HEK293T (cell line): ENCODE data around the gene SUCLG2.

Experiments
- BHLHE40 ChIP-seq: fragments of 450-650 bp; IDR thresholded peaks from 2 replicates; pipeline ENCODE4 v1.6.1; 2016; ENCODE audit warnings: mild to moderate bottlenecking, moderate library complexity, borderline replicate concordance
- CTBP1 ChIP-seq: fragments of 450-650 bp; IDR thresholded peaks from 2 replicates; pipeline ENCODE4 v1.6.1; 2016; ENCODE audit warnings: borderline replicate concordance
- FOXA1 ChIP-seq: fragments of 450-650 bp; IDR thresholded peaks from 2 replicates; pipeline ENCODE4 v1.6.1; 2016; ENCODE audit warnings: mild to moderate bottlenecking
- FOXM1 ChIP-seq: fragments of 450-650 bp; IDR thresholded peaks from 2 replicates; pipeline ENCODE4 v1.6.1; 2017; ENCODE audit warnings: mild to moderate bottlenecking, borderline replicate concordance
- HDGF ChIP-seq: fragments of 450-650 bp; IDR thresholded peaks from 2 replicates; pipeline ENCODE4 v1.6.1; 2017; ENCODE audit warnings: antibody characterized with exemption, borderline replicate concordance
- SP1 ChIP-seq: fragments of 450-650 bp; IDR thresholded peaks from 2 replicates; pipeline ENCODE4 v1.6.1; 2017
- SUZ12 ChIP-seq: fragments of 450-650 bp; IDR thresholded peaks from 2 replicates; pipeline ENCODE4 v1.6.1; 2016; ENCODE audit warnings: mild to moderate bottlenecking
- ZNF384 ChIP-seq: fragments of 450-650 bp; IDR thresholded peaks from 2 replicates; pipeline ENCODE4 v1.6.1; 2016
- TF ChIP-seq, protein P1 (sequence below): fragments of 450-650 bp; IDR thresholded peaks from 2 replicates; pipeline ENCODE4 v1.6.1; 2016

DNA sequence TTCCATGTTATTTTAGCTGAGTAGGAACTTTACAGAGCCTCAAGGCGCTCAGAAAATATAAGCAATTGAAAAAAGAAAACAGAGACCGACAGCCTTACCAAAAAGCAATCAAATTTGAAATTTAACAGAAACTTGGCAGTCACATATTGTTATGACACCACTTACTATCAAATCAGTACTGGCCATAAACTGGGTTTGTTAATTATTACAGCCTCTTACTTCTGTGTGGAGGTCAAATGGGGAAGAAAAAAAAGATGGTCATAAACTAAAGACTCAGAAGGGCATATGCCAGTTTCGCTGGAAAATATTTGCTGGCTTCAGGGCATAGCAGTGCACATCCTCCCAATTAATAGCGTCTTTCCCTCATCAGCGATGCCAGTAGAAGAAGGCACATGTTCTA lies 45.5 kb upstream of the SUCLG2 start:
- no peak for TF ChIP-seq FOXM1
- TF ChIP-seq, protein P1, sequence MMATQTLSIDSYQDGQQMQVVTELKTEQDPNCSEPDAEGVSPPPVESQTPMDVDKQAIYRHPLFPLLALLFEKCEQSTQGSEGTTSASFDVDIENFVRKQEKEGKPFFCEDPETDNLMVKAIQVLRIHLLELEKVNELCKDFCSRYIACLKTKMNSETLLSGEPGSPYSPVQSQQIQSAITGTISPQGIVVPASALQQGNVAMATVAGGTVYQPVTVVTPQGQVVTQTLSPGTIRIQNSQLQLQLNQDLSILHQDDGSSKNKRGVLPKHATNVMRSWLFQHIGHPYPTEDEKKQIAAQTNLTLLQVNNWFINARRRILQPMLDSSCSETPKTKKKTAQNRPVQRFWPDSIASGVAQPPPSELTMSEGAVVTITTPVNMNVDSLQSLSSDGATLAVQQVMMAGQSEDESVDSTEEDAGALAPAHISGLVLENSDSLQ = no peak
- no peak for TF ChIP-seq HDGF
- no peak for TF ChIP-seq ZNF384
- TF ChIP-seq SUZ12 = no peak
- no peak for TF ChIP-seq SP1
- no peak for TF ChIP-seq CTBP1
- TF ChIP-seq FOXA1 = no peak
- TF ChIP-seq BHLHE40 = no peak
